HTERT RPE-1 (cell line): Measurements from ENCODE around the gene LMTK2.
"Not testable (repeated sequence)": the region's sequence is repeated elsewhere in the genome, so short reads cannot be mapped to it uniquely, and the experiment has no call there.

ENCODE experiments used
- in situ Hi-C: fragments of 300-500 bp; cut with MboI; formaldehyde crosslinking; loops from 4 replicates; pipeline ENCODE4 v1.14.3; 2020; ENCODE audit warnings: low sequenced_read_pairs

LMTK2 gene

GRCh38 chr7:98215561-98216495 lies 109.2 kb downstream of the LMTK2 start:
- in situ Hi-C loops = no loop called here

- in situ Hi-C loops = no loop called here
These were observed 110.4 kb downstream of the LMTK2 start for GRCh38 chr7:98216941-98217622.

- in situ Hi-C loops = no loop called here
These were observed 111.2 kb downstream of the LMTK2 start for GRCh38 chr7:98217623-98218582.

GRCh38 chr7:98219382-98219781 lies 112.7 kb downstream of the LMTK2 start:
- in situ Hi-C loops = not testable (repeated sequence)

GRCh38 chr7:98221611-98222532 lies 115.2 kb downstream of the LMTK2 start:
- in situ Hi-C loops = no loop called here

- in situ Hi-C loops = no loop called here
These were observed 116.0 kb downstream of the LMTK2 start for GRCh38 chr7:98222533-98223195.

GRCh38 chr7:98223351-98223897 lies 116.8 kb downstream of the LMTK2 start:
- in situ Hi-C loops = no loop called here

- in situ Hi-C loops = no loop called here
These were observed 117.4 kb downstream of the LMTK2 start for GRCh38 chr7:98223898-98224700.

GRCh38 chr7:98224701-98225181 lies 118.1 kb downstream of the LMTK2 start:
- in situ Hi-C loops = no loop called here

- in situ Hi-C loops = no loop called here
These were observed 119.4 kb downstream of the LMTK2 start for GRCh38 chr7:98225913-98226614.

GRCh38 chr7:98227939-98228338 lies 121.3 kb downstream of the LMTK2 start:
- in situ Hi-C loops = no loop called here

GRCh38 chr7:98228801-98229200 lies 122.1 kb downstream of the LMTK2 start:
- in situ Hi-C loops = no loop called here

GRCh38 chr7:98229441-98229840 lies 122.8 kb downstream of the LMTK2 start:
- in situ Hi-C loops = no loop called here

- in situ Hi-C loops = no loop called here
These were observed 123.5 kb downstream of the LMTK2 start for GRCh38 chr7:98229991-98230745.

- in situ Hi-C loops = no loop called here
These were observed 124.2 kb downstream of the LMTK2 start for GRCh38 chr7:98230746-98231471.
